Brain microvascular endothelial cell (primary cell): ENCODE measurements around the gene NIP7.
"Not testable (repeated sequence)": the region's sequence is repeated elsewhere in the genome, so short reads cannot be mapped to it uniquely, and the experiment has no call there.

Experiments used
- DNase-seq: peaks from one replicate; pipeline ENCODE4 v3.0.0-alpha.2; 2020
- H3K27ac ChIP-seq: fragments of 250-450 bp; sonication (Bioruptor Pico); 2 replicates; pipeline ENCODE4 v1.5.1; 2020; ENCODE audit warnings: mild to moderate bottlenecking, moderate library complexity
- H3K27me3 ChIP-seq: fragments of 250-450 bp; sonication (Bioruptor Pico); replicated peaks from 2 replicates; pipeline ENCODE4 v1.5.1; 2020; ENCODE audit warnings: mild to moderate bottlenecking
- H3K36me3 ChIP-seq: fragments of 250-450 bp; sonication (Bioruptor Pico); replicated peaks from 2 replicates; pipeline ENCODE4 v1.5.1; 2020; ENCODE audit warnings: mild to moderate bottlenecking
- H3K4me3 ChIP-seq: 2 replicates; pipeline ENCODE4 v1.5.1; 2011; ENCODE audit warnings: low read depth, mild to moderate bottlenecking, control low read depth, low read length, moderate library complexity
- in situ Hi-C: cut with HindIII; loops from 2 replicates; pipeline ENCODE4 v1.10.0; 2017; ENCODE audit warnings: low sequenced_read_pairs, low pct_ligation_motif_present
- TF ChIP-seq, protein P1 (sequence below): IDR thresholded peaks from 2 replicates; pipeline ENCODE4 v1.5.1; 2011; ENCODE audit warnings: low read depth, mild to moderate bottlenecking, moderate library complexity, low read length, control low read depth, inconsistent platforms; ENCODE audit errors: missing control alignments

NIP7 gene

DNA sequence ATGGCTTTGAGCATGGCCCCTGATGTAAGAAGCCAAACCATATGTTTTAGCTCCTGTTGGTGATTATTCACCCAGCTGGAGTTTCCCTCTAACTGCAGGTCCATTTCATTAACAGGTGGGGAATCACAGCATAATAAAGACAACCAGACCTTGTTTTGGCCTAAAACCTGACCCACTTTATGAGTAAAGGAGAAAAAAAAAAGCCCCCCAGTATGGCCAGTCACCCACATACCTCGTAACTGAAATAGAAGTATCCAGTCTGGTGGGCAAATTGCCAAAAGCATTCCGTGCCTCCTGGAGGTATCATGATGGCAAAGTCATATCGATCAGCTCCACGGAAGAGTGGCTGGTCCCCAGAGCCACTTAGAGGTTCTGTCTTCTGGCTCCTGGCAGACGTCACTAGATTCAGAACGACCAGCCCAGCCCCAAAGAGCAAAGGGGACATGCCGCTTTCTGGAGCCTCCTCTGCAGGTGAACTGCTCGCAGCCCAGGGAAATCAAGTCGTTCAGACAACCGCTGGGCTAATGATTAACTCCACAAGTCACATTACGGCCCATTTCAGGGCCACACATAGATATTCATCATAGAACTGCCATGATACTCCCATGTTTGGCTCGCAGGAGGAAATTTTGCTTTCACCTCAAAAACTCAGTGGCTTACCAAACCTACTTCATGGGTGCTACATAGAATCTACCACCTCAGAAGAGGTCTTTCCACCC, 11.9 kb downstream of the NIP7 start, which contains the start of gene TMED6:
TMED6 (minus strand) TSS at position 478 of the 719 bp plus-strand sequence; CDS start at position 445, 33 bp downstream.
- Histone ChIP-seq H3K36me3 (peaks cover 6% of the 10 kb centered on the region), H3K27ac (no peak within 1 kb of the TSS), H3K27me3 (no peaks in the 10 kb centered on the region), H3K4me3 (no peak within 1 kb of the TSS)
- no peak for DNase-seq
- in situ Hi-C loops = no loop called here
- TF ChIP-seq, protein P1, sequence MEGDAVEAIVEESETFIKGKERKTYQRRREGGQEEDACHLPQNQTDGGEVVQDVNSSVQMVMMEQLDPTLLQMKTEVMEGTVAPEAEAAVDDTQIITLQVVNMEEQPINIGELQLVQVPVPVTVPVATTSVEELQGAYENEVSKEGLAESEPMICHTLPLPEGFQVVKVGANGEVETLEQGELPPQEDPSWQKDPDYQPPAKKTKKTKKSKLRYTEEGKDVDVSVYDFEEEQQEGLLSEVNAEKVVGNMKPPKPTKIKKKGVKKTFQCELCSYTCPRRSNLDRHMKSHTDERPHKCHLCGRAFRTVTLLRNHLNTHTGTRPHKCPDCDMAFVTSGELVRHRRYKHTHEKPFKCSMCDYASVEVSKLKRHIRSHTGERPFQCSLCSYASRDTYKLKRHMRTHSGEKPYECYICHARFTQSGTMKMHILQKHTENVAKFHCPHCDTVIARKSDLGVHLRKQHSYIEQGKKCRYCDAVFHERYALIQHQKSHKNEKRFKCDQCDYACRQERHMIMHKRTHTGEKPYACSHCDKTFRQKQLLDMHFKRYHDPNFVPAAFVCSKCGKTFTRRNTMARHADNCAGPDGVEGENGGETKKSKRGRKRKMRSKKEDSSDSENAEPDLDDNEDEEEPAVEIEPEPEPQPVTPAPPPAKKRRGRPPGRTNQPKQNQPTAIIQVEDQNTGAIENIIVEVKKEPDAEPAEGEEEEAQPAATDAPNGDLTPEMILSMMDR = no peak

DNA sequence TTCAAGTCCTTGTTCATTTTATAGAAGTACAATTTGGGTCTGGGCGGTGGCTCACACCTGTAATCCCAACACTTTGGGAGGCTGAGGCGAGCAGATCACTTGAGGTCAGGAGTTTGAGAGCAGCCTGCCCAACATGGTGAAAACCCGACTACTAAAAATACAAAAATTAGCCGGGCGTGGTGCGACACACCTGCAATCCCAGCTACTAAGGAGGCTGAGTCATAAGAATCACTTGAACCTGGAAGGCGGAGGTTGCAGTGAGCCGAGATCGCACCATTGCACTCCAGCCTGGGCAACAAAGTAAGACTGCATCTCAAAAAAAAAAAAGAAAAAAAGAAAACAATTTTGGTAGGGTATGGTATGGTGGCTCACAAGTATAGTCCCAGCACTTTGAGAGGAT, 20.5 kb downstream of the NIP7 start:
- H3K27me3 ChIP-seq, DNase-seq, H3K4me3 ChIP-seq, H3K27ac ChIP-seq, in situ Hi-C loops: not testable (repeated sequence)
- H3K36me3 ChIP-seq = peaks cover 20% of the 10 kb centered on the region

DNA sequence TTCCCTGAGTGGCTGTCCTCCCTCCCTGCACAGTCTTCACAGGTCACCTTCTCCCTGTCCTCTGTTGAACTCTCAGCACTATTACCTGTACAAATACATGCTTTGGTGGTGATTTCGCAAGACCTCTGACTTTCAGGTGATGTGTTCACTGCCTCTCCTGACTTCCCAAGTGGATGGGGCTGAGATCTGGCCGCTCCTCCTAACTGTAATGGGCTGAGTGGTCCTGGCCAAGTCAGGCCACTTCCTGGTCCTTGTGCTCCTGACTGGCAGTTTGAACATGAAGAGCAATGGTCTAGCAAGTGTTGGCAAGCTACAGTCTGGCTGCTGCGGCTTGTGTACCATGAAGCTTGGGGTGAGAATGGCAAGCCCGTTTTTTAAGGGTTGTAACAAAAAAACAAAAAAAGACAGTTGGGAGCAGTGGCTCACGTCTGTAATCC, 23.7 kb downstream of the NIP7 start:
- in situ Hi-C loops = no loop called here
- peaks cover 38% of the 10 kb centered on the region for H3K36me3 ChIP-seq
- H3K4me3 ChIP-seq = no peak overlapping the region
- no peaks in the 10 kb centered on the region for H3K27me3 ChIP-seq
- TF ChIP-seq, protein P1 = no peak
- no peak overlapping the region for H3K27ac ChIP-seq
- no peak for DNase-seq

DNA sequence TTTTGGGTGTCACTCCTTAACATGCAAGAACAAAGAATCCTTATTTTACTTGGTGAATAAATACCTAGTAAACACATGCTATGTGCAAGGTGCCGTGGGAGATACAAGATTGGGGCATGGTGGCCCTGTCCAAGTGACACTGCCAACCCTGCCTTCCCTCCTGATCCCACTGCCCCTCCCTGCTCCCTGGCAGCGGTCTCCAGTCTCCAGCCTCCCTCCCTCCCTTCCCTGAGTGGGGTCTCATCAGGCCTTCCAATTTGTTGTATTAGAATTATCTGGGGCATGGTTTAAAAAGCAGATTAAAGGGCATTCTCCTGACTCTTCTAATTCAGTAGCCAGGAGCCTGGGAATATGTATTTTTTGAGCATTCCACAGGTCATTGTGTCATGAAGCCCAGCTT, 24.5 kb downstream of the NIP7 start:
- H3K36me3 ChIP-seq = peaks cover 39% of the 10 kb centered on the region
- H3K4me3 ChIP-seq = no peak overlapping the region
- in situ Hi-C loops = no loop called here
- TF ChIP-seq, protein P1 = no peak
- no peaks in the 10 kb centered on the region for H3K27me3 ChIP-seq
- DNase-seq = no peak
- H3K27ac ChIP-seq = no peak overlapping the region

DNA sequence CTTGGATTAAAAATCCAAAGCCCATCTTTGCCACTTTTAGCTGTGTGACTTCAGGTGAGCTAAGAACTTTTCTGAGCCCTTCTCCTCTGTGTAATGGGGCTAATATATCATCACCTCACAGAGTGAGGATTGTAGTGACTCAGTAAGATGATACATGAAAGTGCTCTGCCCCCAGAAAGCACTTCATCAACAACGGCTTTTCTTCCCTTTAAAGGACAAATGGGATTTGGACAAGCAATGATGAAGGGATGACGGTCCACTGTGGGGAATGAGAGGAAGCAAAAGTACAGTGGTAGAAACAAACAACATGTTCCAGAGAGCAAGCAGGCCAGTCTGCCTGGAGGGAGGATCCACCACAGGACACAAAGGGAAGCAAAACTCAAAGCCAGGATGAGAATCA, 26.3 kb downstream of the NIP7 start:
- in situ Hi-C loops = no loop called here
- Histone ChIP-seq H3K27ac (no peak overlapping the region), H3K4me3 (no peak overlapping the region), H3K27me3 (no peaks in the 10 kb centered on the region), H3K36me3 (peaks cover 52% of the 10 kb centered on the region)
- TF ChIP-seq, protein P1 = no peak
- DNase-seq = no peak

DNA sequence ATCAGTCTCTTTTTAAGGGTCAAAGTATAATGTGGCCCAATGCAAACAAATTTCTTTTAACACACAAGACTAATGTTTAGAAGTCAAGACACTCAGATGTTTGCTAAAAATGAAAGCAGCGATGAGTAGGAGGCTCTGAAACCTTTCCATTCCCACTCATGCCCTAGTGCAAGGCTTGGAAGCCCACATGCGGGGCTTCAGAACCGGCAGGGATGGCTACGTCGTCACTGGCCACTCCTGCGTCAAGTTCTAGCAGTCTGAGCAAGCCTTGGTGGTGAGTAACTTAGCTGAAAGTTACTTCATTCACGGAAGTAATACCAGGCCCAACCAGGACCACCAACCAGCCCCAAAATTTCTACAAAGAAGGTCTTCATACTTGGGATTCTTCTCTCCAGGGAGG, 26.9 kb downstream of the NIP7 start:
- Histone ChIP-seq H3K36me3 (peaks cover 52% of the 10 kb centered on the region), H3K4me3 (no peak overlapping the region)

More for the DNA sequence above, 26.9 kb downstream of the NIP7 start:
- Histone ChIP-seq H3K27ac (no peak overlapping the region), H3K27me3 (no peaks in the 10 kb centered on the region)
- TF ChIP-seq, protein P1 = no peak
- in situ Hi-C loops = no loop called here
- no peak for DNase-seq
